ENCODE measurements around the gene USP50. TPM values are rescaled to one million over a fixed set of nuclear protein-coding genes. Genes with fewer than 3 reads are reported as not detected.

Gene USP50
- total RNA-seq, 2 donors from 2014 or later = not detected

- Histone ChIP-seq H3K4me3 (no peak overlapping the region), H3K4me1 (no peaks in the 10 kb centered on the region), H3K9ac (ENCODE audit: low read depth in 2 of 2, low read length in 2 of 2) (no peak overlapping the region), H3K9me3 (no peaks in the 10 kb centered on the region), H3K36me3 (peaks cover 4% of the 10 kb centered on the region), H3K27me3 (no peaks in the 10 kb centered on the region), H3K27ac (no peak overlapping the region)
- intact Hi-C loops (cut with DNase I) = no loop called here
- DNase-seq = no peak
- TF ChIP-seq CTCF (IDR thresholded peaks at IDR 0.05) = no peak
Measured at GRCh38 chr15:50476143-50476542, 70.3 kb downstream of the USP50 start.

GRCh38 chr15:50471072-50471471 lies 75.4 kb downstream of the USP50 start:
- intact Hi-C loops (cut with DNase I) = no loop called here
- Histone ChIP-seq H3K9ac (ENCODE audit: low read depth in 2 of 2, low read length in 2 of 2) (no peak overlapping the region), H3K4me1 (no peaks in the 10 kb centered on the region), H3K9me3 (no peaks in the 10 kb centered on the region), H3K27ac (no peak overlapping the region), H3K4me3 (no peak overlapping the region), H3K36me3 (peaks cover 12% of the 10 kb centered on the region), H3K27me3 (no peaks in the 10 kb centered on the region)
- TF ChIP-seq CTCF (IDR thresholded peaks at IDR 0.05) = no peak
- DNase-seq = no peak

- DNase-seq = no peak
- Histone ChIP-seq H3K27ac (no peak overlapping the region), H3K4me3 (no peak overlapping the region), H3K27me3 (no peaks in the 10 kb centered on the region), H3K9ac (ENCODE audit: low read depth in 2 of 2, low read length in 2 of 2) (no peak overlapping the region), H3K36me3 (peaks cover 5% of the 10 kb centered on the region), H3K4me1 (no peaks in the 10 kb centered on the region), H3K9me3 (no peaks in the 10 kb centered on the region)
- TF ChIP-seq CTCF (IDR thresholded peaks at IDR 0.05) = no peak
- intact Hi-C loops (cut with DNase I) = no loop called here
Measured at GRCh38 chr15:50463423-50464358, 82.8 kb downstream of the USP50 start.

GRCh38 chr15:50458348-50459112 lies 87.9 kb downstream of the USP50 start:
- no peak overlapping the region for H3K27ac ChIP-seq
- no peak overlapping the region for H3K4me3 ChIP-seq
- TF ChIP-seq CTCF (IDR thresholded peaks at IDR 0.05) = no peak
- no peaks in the 10 kb centered on the region for H3K4me1 ChIP-seq
- DNase-seq = no peak
- intact Hi-C loops (cut with DNase I) = no loop called here
- no peaks in the 10 kb centered on the region for H3K9me3 ChIP-seq
- H3K27me3 ChIP-seq = no peaks in the 10 kb centered on the region
- H3K36me3 ChIP-seq = no peaks in the 10 kb centered on the region
- H3K9ac ChIP-seq (ENCODE audit: low read depth in 2 of 2, low read length in 2 of 2) = no peak overlapping the region

GRCh38 chr15:50452927-50453326 lies 93.5 kb downstream of the USP50 start:
- intact Hi-C loops (cut with DNase I) = no loop called here
- Histone ChIP-seq H3K27ac (no peak overlapping the region), H3K9me3 (no peaks in the 10 kb centered on the region), H3K4me1 (no peaks in the 10 kb centered on the region), H3K9ac (ENCODE audit: low read depth in 2 of 2, low read length in 2 of 2) (no peak overlapping the region), H3K4me3 (no peak overlapping the region), H3K27me3 (no peaks in the 10 kb centered on the region), H3K36me3 (peaks cover 5% of the 10 kb centered on the region)
- no peak for DNase-seq
- TF ChIP-seq CTCF (IDR thresholded peaks at IDR 0.05) = no peak

Other genes with a start within 250 kb of the USP50 start
- 10 to 100 TPM; 13.6 to 15.7 TPM for gene GABPB1, start 191.5 kb downstream of the USP50 start, total RNA-seq
- 10 to 100 TPM; 54.4 to 98.9 TPM for gene USP8, start 122.3 kb downstream of the USP50 start, total RNA-seq
- gene TRPM7, start 140.1 kb upstream of the USP50 start, total RNA-seq = 10 to 100 TPM; 28.3 to 34.7 TPM
- 100 to 1,000 TPM; 190 to 308 TPM for gene SPPL2A, start 219.0 kb upstream of the USP50 start, total RNA-seq